K562 (cell line): ENCODE data around the gene NFYC.

ENCODE experiments used
- ATF2 ChIP-seq: sonication (generic); formaldehyde crosslinking; IDR thresholded peaks from 2 replicates; pipeline ENCODE4 v1.8.1; 2022; ENCODE audit warnings: missing genetic modification reagents
- CAMTA2 ChIP-seq: fragments of 250-450 bp; sonication (Bioruptor Pico); conservative IDR thresholded peaks from 2 replicates; pipeline ENCODE4 v1.5.1; 2022
- CHCHD3 ChIP-seq: fragments of 250-450 bp; sonication (Bioruptor Pico); IDR thresholded peaks from 2 replicates; pipeline ENCODE4 v2.1.2; 2022; ENCODE audit warnings: mild to moderate bottlenecking
- CTCF ChIP-seq, 3 experiments: IDR thresholded peaks in 2 of 3; conservative IDR thresholded peaks in 1 of 3; 2 replicates each; pipeline ENCODE4 v1.5.1; 2011 to 2012; ENCODE audit warnings: low read length in 3 of 3, mild to moderate bottlenecking in 3 of 3, control low read depth in 2 of 3, improper control_type of control experiment in 1 of 3, inconsistent platforms in 1 of 3, low read depth in 1 of 3, mixed read lengths in 1 of 3, moderate library complexity in 1 of 3; ENCODE audit not compliant: insufficient read depth in 2 of 3
- KAT8 ChIP-seq: fragments of 450-650 bp; IDR thresholded peaks from 2 replicates; pipeline ENCODE4 v1.6.1; 2016; ENCODE audit warnings: low read depth, mild to moderate bottlenecking
- MAX ChIP-seq: sonication (generic); formaldehyde crosslinking; IDR thresholded peaks from 2 replicates; pipeline ENCODE4 v1.9.0; 2022; ENCODE audit warnings: mild to moderate bottlenecking, missing genetic modification reagents
- MXI1 ChIP-seq: IDR thresholded peaks from 2 replicates; pipeline ENCODE4 v1.6.1; 2011; ENCODE audit warnings: low read depth, mild to moderate bottlenecking, improper control_type of control experiment, low read length
- OTX1 ChIP-seq: fragments of 450-650 bp; formaldehyde crosslinking; IDR thresholded peaks from 2 replicates; pipeline ENCODE4 v1.4.0; 2022; ENCODE audit warnings: mild to moderate bottlenecking
- REST ChIP-seq, 2 experiments: fragments of 450-650 bp; formaldehyde crosslinking in 1 of 2; IDR thresholded peaks; 2 replicates each; pipeline versions ENCODE4 v1.4.0 to v1.6.1; 2014 to 2020; ENCODE audit warnings: mild to moderate bottlenecking in 2 of 2, borderline replicate concordance in 1 of 2, low read depth in 1 of 2
- ZNF311 ChIP-seq: fragments of 250-450 bp; sonication (Bioruptor Pico); IDR thresholded peaks from 2 replicates; pipeline ENCODE4 v1.4.0; 2020; ENCODE audit warnings: mild to moderate bottlenecking, moderate library complexity

GRCh38 chr1:40662864-40663263 is 28.6 kb upstream of the NFYC start:
- no peak for TF ChIP-seq OTX1
- TF ChIP-seq CAMTA2 (CRISPR knock-in tag), result no peak
- no peak for TF ChIP-seq REST (IDR thresholded peaks at IDR 0.05; ENCODE audit: borderline replicate concordance)
- TF ChIP-seq REST (CRISPR knock-in tag; IDR thresholded peaks at IDR 0.05; ENCODE audit: low read depth), result no peak
- TF ChIP-seq MAX (CRISPR knock-in tag), result no peak
- TF ChIP-seq CHCHD3, result no peak
- TF ChIP-seq ZNF311 (CRISPR knock-in tag), result no peak
- no peak for TF ChIP-seq KAT8
- no peak for TF ChIP-seq ATF2
- TF ChIP-seq MXI1, result no peak
- TF ChIP-seq CTCF (IDR thresholded peaks at IDR 0.05 in 2 of 3, conservative IDR thresholded peaks at IDR 0.05 in 1 of 3; ENCODE audit: insufficient read depth in 2 of 3, low read depth in 1 of 3, low read length in 3 of 3), result no peak
